Activated CD4-positive, alpha-beta T cell treated with anti-CD3 and anti-CD28 coated beads for 24 hours (primary cell): ENCODE results near the gene SIPA1.
A peak's percentile ranks its signal among the peaks of the same experiment; 100 is the strongest.
"Not testable (repeated sequence)": the region's sequence is repeated elsewhere in the genome, so short reads cannot be mapped to it uniquely, and the experiment has no call there.

Experiments
- DNase-seq, 2 donors: peaks; one replicate each; pipeline ENCODE4 v3.0.0-alpha.2; 2020; ENCODE audit warnings: low read depth in 2 of 2

The SIPA1 gene

DNA sequence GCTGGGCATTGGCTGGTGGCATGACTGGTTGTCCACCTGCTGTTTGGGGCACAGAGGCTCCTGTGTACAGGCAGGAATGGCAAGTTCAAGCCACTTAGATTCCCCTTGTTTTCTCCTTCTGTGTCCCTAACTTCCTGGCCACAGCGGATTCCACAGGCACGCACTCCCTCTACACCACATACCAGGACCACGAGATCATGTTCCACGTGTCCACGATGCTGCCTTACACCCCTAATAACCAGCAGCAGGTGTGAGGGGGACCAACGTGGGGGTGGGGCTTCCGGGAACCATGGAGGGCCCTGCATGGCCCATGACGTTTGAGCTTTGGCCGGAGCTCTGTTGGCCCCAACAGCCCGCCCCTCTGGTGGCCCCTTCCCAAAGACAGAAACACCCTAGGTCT, 7.8 kb downstream of the SIPA1 start:
- DNase-seq: no peak

DNA sequence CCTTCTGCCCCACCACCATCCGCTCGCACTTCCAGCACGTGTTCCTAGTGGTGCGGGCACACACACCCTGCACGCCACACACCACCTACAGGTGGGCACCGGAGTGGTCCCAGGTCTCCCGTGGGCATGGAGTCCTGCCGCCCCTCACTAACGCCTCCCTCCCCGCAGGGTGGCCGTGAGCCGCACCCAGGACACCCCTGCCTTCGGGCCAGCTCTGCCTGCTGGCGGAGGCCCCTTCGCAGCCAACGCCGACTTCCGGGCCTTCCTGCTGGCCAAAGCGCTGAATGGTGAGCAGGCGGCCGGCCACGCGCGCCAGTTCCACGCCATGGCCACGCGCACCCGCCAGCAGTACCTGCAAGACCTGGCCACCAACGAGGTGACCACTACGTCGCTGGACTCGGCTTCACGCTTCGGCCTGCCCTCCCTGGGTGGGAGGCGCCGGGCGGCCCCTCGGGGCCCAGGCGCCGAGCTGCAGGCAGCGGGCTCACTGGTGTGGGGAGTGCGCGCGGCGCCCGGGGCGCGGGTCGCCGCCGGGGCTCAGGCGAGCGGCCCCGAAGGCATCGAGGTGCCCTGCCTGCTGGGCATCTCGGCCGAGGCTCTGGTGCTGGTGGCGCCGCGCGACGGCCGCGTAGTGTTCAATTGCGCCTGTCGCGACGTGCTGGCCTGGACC, 8.5 kb downstream of the SIPA1 start:
- DNase-seq: no peak

DNA sequence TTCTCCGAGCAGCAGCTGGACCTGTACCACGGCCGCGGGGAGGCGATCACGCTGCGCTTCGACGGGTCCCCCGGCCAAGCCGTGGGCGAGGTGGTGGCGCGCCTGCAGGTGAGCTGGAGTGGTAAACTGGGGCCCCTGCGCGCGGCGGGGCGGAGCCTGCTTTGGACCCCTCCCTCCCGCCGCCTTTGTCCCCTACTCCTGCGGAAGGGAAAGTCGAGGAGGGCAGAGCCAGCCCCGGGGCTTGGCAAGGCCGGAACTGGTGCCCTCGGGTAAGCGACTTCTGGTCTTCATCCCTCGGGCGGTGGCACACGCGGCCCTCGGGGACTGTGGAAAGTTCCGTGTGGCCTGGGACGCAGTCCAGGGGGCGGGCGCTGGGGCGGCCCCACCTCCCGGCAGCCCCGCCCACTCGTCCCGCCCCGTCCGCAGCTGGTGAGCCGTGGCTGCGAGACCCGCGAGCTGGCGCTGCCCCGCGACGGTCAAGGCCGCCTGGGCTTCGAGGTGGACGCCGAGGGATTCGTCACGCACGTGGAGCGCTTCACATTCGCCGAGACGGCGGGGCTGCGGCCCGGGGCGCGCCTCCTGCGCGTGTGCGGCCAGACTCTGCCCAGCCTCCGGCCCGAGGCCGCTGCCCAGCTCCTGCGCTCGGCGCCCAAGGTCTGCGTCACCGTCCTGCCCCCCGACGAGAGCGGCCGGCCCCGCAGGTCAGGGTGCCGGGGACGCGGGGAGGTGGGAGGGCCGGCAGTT, 9.2 kb downstream of the SIPA1 start:
- no peak for DNase-seq

DNA sequence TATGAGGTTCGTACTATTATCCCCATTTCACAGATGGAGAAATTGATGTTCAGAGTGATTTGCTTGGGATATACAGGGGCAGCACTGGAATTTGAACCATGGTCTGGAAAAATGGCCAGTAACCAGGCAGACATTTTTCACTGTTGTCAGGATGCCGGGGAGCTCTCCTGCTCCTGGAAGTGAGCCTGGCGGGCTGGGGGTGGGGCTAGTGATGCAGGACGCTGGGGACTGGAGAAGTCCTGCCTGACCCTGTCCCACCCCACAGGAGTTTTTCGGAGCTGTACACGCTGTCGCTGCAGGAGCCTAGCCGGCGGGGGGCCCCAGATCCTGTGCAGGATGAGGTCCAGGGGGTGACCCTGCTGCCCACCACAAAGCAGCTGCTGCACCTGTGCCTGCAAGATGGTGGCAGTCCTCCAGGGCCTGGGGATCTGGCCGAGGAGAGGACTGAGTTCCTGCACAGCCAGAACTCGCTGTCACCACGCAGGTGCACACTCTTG, 11.1 kb downstream of the SIPA1 start:
- no peak for DNase-seq

DNA sequence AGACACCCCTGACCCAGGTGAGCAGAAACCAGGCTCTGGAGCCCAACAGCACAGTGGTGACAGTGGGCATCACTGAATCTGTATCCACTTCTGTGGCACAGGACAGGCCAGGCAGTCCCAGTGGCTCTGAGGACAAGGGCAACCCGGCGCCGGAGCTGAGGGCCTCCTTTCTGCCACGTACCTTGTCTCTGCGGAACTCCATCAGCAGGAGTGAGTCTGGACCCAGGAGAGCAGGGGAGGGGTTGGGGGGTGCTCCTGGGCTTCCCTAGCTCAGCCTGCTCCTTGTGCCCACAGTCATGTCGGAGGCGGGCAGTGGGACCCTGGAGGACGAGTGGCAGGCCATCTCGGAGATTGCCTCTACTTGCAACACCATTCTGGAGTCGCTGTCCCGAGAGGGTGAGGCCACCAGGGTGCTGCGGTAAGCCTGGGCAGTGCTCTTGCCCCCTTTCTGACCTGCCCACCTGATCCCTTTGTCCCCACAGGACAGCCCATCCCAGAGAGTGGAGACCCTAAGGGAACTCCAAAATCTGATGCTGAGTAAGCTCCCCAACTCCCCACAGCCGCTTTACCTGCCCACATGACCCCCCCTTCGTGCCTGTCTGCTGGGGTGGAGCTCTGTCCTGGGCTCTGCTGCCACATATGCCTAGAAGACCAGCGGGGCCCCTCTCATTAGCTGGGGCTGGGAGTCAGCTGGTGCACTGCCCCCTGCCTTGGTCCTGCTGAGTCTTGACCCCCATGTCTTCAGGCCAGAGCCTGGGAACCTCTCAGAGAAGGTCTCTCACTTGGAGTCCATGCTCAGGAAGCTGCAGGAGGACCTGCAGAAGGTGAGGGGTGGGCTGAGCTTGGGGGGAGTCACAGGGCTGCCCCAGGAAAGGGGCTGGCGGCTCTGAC, 12.0 kb downstream of the SIPA1 start:
- DNase-seq: no peak

DNA sequence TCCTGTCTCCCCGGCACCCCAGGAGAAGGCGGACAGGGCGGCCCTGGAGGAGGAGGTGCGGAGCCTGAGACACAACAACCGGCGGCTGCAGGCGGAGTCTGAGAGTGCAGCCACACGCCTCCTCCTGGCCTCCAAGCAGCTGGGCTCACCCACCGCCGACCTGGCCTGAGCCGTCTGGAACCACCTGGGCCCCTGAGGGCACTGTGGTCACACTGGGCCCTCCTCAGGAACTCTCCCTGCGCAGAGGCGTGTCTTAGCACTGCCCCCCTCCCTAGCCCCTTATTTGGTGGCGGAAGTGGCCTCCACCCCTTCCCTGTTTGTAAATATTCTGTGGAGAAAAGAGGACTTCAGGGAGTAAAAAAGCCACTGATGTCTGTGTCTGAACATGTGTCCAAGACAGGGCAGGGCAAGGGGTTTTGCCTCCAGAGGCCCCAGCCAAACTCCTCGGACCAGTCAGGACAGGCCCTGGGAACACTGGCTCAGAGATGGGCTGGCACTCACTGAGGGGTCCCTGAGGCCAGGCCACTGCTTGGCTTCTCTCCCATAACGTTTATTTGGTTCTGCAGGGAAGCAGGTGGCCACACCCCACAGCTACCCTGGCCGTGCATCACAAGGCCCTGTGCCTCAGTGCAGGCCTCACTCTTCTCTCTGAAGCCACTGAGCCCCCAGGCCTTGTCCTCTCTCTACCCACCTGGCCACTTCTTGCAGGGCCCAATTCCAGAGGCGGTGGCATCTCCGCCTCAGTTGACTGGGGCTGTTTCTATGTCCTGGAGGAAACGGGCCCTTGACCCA, 12.8 kb downstream of the SIPA1 start:
- no peak for DNase-seq

DNA sequence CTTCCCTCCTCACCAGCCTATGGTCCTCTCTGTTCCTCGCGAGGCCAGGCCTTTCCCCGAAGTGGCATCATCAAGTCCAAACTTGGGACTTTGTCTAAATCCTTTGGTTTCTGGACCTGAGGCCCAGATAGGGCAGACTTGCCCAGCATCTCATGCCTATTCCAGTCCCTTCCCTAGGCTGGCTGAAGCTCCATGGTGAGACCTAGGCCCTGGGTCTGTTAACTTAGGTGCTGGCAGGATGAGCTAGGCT, 13.4 kb downstream of the SIPA1 start:
- no peak for DNase-seq

DNA sequence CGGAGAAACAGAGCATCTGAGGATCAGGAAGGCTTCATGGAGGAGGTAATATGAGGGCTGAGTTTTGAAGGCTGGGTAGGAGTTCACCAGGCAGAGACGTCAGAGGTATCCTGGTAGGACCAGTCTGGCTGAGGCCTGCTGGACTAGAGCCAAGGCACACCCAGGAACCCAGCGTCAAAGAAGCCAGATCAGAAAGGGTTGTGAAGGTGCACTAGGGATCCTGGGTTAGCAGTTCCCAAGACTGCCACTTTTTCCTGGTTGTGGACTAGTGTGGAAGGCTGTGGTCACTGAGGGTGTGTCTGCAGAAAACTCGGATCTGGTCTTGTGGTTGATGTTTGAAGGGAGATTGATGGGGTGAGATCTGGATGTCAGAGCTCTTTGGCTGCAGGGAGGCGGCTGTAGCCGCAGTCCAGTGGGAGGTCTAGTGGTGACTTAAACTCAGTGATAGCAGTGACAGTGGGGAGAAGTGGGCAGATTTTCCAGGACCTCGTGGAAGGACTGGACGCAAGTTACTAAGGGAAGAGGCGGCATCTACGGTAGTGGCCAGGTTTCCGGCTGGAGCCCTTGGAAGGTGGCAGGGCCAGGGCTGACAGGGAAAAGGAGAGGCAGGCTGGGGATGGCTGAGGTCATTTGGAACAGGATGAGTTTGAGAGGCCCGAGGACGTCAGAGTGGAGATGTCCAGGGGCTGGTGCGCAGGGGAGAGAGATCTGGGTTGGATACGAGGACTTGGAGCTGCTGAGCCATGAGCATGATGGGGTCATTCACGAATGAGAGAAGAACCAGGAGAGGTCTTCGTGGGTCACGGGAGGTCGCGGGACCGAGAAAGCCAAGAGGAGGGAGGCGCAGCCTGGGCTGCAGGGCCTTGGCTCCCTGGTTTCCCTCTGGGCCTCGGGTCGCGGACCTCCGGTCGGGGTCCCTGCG, 13.9 kb downstream of the SIPA1 start:
- DNase-seq: no peak

DNA sequence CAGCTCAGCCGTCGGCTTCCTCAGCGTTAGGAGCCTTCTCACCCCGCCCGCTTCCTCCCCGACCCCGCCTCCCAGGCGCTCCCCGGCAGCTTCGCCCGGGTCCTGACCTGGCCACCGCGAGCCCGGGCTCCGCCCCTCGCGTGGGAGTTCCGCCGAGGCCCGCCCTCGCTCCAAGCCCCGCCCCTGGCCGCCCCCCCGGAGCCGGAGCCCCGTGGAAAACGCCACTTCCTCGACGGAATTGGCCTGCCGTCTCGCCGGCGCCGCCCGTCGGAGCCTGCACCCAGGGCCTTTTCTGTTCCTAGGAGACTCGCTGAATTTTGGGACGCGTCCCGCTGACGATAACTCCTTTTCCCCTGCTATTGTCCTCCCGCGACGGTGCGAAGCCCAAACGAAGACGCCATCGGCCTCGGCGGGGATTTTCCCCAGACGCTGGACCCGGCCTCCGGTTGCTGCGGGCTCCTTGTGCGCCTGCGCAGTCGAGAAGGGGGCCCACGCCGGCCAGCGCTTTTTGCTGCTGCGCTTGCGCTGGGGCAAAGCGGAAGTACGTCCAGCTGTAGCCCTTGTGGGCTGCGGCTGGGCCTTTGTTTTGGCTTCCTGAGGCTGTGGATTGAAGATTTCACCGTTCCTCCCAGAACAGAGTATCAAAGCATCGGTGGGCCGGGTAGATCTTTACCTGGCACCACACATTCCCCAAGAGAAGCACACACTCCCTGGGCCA, 14.8 kb downstream of the SIPA1 start:
- peak; percentile 91 to 95 for DNase-seq

DNA sequence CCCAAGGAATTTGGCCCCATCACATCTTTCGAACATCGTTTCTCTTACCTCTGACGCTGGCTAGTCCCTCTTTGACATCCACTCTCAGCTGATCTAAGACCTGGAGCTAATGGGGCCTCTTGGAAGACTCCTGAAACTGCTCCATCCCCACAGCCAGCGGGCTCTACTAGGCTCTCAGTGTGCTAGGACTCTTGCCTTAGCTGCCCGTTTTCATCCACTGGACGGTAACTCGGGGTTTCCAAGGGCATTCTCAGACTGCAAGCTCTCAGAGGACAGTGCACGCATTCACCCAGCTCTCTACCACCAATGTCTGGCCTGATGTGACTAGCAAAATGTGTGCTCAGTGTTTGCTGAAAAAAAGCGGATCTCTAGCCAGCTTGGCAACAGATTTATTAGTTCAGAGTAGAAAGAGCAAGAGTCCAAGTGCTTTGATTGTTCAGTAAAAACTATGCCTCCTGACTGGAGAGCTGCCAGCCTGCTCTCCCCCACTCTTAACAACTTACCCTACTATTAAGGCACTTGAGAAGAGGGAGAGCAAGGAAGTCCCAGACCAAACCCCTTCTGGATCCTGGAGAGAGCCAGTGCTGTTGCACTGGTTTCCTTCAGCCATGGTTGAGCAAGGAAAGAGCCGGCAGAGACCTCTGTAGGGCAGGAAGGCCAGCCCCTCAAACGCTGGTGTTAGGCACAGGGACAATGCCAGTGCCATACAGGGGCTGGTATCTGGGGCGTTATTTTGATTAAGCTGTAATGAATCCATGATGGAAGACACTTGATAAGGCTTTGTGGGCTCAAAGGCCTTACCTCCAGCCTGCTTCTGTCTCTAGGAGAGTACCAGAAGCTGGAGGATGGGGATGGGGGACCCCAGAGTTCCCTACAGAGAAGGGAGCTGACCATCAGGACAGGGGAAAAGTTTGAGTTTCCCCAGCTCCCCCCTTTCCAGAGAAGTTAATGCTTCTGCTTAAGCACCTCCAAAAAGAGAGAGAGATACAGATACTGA, 15.6 kb downstream of the SIPA1 start:
- DNase-seq: no peak

DNA sequence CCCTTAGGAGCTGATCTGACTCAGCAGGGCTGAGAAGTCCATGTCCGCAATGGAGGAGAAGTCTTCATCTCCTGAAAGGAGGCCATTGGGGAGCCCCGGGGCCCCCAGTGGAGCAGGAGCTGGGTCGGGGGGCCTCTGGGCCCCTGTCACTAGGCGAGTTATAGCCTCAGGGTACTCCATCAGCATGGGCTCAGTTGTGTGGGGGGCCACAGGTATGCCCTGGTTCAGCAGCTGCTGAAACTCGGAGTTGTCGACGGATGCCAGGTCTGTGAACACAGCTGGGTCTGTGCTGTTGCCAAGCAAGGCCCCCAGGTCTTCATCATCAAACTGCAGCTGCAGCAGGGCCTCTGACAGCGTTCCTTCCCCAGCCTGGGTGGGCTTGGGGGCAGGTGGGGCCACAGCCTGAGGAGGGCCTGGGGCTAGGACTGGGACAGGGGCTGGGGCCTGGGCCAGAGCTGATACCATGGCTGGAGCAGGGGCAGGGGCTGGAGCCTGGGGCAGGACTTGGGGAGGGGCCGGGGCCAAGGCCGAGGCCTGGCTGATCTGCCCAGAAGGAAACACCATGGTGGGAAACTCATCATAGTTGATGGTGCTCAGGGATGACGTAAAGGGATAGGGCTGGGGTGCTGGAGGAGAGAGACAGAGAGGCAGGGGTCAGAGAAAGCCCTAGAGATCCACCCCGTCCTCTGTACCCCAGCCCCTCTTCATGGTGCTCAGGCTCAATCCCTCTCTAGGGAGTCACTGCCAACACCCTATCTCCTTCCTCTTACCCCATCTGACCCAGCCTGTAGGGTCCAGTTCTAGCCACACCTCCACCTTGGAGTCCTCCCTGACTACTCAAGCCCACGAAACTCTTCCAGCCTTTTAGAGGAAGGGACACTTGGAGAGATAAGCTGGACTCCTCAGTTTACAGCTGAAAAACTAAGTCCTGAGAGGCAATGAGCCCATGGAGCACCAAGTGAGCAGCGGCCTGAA, 16.8 kb downstream of the SIPA1 start:
- DNase-seq: no peak

DNA sequence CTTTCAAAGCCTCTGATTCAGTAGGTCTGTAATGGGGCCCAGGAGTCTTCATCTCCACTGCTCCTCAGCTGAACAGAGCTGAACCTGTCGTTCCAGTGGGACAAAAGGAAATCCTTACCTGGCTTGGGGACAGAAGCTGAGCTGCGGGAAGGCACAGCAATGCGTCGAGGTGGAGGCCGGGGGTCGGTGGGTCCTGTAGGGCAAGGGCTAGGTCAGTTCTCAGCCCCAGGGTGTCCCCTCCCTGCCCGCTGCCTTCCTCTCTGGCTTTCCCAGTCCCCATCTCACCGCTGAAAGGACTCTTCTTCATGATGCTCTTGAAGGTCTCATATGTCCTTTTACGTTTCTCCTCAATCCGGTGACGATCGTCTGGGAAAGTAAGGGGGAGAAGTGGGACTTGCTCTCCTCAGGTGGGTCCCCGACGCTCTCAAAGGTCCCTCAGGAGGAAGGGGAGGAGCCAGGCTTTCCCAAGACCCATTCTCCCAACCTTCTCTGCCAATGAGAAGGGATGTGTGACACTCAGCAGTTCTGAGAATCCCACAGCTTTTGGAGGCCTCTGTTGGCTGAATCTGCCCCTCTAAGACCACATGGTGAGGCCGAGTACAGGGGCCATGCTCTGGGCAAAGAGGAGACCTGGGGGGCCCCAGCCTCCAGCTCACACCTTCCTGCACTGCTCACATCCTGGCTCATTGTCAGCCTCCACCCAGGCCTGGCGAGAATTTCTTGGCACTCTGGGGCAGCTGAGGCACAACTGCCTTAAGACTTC, 17.9 kb downstream of the SIPA1 start:
- no peak for DNase-seq

DNA sequence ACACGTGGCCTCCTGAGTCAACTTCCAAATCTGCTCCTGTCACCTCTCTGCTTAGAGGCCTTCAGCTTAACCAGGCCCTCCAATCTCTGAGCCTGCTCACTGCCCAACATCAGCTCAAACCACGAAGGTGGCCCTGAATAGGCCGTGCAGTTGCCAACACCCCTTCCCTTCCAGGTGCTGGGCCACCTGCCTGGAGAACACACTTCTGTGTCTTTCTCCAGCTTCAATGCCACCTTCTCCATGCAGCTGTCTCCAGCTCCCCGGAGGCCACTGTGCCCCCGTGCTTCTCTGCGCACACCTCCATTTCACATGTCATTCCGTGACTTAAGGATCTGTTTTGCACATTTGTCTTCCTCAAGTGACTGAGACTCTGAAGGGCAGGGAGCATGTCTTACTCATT, 19.5 kb downstream of the SIPA1 start:
- no peak for DNase-seq

DNA sequence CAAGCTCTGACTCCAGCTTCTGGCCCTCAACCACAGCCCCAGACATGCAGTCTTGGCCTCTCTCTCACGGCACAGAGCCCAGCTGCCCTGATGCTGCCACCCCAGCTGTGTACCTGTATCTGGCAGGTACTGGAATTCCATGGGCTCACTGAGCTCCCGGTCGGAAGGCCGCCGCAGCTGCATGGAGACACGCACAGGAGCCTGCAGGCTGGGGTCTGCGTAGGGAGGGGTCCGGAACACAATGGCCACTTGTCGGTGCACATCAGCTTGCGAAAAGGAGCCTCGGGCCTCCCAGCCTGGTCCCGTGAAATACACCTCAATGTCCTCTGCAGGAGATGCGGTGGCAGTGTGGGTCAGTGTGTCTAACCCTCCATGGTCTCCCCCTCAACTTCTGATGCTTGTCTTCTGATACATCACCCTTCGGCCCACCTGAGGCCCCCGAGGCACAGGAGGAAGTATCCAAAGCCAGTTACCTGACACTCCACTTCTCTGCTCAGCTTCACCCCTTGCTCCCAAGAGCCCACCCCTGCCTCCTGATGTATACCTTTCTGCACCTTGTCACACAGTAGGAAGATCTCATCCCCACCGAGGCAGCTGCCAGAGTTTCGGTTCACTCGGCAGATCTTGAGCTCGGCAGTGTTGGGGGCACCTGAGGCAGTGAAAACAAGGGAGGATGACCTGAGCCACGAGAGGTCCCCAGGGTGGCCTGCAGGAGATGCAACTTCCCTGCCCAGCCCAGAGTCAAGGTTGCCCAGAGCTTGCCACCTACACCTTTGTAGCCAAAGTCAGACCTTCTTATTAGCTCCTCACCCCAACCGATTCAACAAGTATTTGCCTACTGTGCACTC, 20.5 kb downstream of the SIPA1 start:
- DNase-seq: no peak

DNA sequence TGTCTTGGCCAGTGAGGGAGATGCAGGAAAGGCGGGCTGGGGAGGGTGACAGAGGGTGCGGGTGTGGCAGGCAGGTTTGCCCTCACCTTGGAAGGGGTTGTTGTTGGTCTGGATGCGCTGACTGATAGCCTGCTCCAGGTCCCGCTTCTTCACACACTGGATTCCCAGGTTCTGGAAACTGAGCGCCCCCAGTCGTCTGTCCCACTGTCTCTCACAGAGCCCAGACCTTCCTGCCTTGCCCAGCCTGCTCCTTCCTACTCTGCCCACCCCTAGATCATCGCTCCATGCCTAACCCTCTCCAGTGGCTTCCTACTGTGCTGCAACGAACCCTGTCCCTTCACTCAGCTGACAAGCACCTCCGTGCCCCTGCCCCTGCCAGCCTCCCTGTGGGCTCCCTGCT, 22.1 kb downstream of the SIPA1 start:
- no peak for DNase-seq

DNA sequence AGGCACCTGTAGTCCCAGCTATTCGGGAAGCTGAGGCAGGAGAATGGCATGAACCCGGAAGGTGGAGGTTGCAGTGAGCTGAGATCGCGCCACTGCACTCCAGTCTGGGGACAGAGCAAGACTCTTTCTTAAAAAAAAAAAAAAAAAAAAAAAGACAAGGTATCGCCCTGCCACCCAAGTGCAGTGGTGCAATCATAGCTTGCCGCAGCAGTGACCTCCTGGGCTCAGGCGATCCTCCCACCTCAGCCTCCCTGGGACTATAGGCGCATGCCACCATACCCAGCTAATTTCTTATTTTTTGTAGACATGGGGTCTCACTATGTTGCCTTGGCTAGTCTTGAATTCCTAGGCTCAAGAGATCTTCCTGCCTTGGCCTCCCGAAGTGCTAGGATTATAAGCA, 23.0 kb downstream of the SIPA1 start:
- not testable (repeated sequence) for DNase-seq
